SHP77 treated with DMSO at 0.1 percent for 48 hours (cell line): ENCODE data around the gene PROX2.

Source experiments
- DNase-seq: peaks from one replicate; lab custom pipeline; 2025; lab: John Stamatoyannopoulos, UW

Gene PROX2

GRCh38 chr14:74846968-74847665 lies 28.8 kb downstream of the PROX2 start:
- no peak for DNase-seq

GRCh38 chr14:74846168-74846567 lies 29.8 kb downstream of the PROX2 start:
- no peak for DNase-seq

- DNase-seq, result no peak
Observed at GRCh38 chr14:74843653-74844052, 32.3 kb downstream of the PROX2 start.

GRCh38 chr14:74841230-74842207 lies 34.4 kb downstream of the PROX2 start:
- no peak for DNase-seq

GRCh38 chr14:74840603-74841030 lies 35.3 kb downstream of the PROX2 start:
- no peak for DNase-seq

- no peak for DNase-seq
Observed at GRCh38 chr14:74838166-74838565, 37.8 kb downstream of the PROX2 start.

- DNase-seq, result no peak
Observed at GRCh38 chr14:74836251-74836960, 39.5 kb downstream of the PROX2 start.

GRCh38 chr14:74835645-74836250 lies 40.2 kb downstream of the PROX2 start:
- DNase-seq, result no peak

GRCh38 chr14:74834692-74835392 lies 41.1 kb downstream of the PROX2 start:
- no peak for DNase-seq

GRCh38 chr14:74832849-74833248 lies 43.1 kb downstream of the PROX2 start:
- DNase-seq, result no peak

- DNase-seq, result no peak
Observed at GRCh38 chr14:74829251-74829650, 46.7 kb downstream of the PROX2 start.

GRCh38 chr14:74826574-74826973 lies 49.4 kb downstream of the PROX2 start:
- DNase-seq, result no peak
